Transverse colon (tissue), 4 donors: ENCODE results near the gene TMEM87A. TPM values are rescaled to one million over a fixed set of nuclear protein-coding genes. Genes with fewer than 3 reads are reported as not detected.

ENCODE experiments used
- DNase-seq: peaks from one replicate; pipeline ENCODE4 v3.0.0-alpha.2; 2019
- H3K27ac ChIP-seq, 4 donors: fragments of 200-600 bp; sonication (generic); 2 replicates each; pipeline ENCODE4 v1.5.1; 2016 to 2018; ENCODE audit warnings: inconsistent platforms in 4 of 4
- H3K27me3 ChIP-seq: fragments of 200-600 bp; sonication (generic); 2 replicates; pipeline ENCODE4 v1.5.1; 2017; ENCODE audit warnings: inconsistent platforms
- H3K36me3 ChIP-seq, 4 donors: fragments of 200-600 bp; sonication (generic); 2 replicates each; pipeline ENCODE4 v1.5.1; 2017 to 2019; ENCODE audit warnings: inconsistent platforms in 4 of 4
- H3K4me1 ChIP-seq, 4 donors: fragments of 200-600 bp; sonication (generic); 2 replicates each; pipeline ENCODE4 v1.5.1; 2017 to 2020; ENCODE audit warnings: inconsistent platforms in 4 of 4
- H3K4me3 ChIP-seq, 4 donors: fragments of 200-600 bp; sonication (generic); 1 replicate in 1 of 4; 2 replicates in 3 of 4; pipeline versions ENCODE4 v1.5.1 to v1.6.1; 2017 to 2019; ENCODE audit warnings: inconsistent platforms in 4 of 4
- H3K9me3 ChIP-seq, 2 donors: fragments of 200-600 bp; sonication (generic); 2 replicates each; pipeline ENCODE4 v1.5.1; 2017 to 2019; ENCODE audit warnings: inconsistent platforms in 2 of 2
- CTCF ChIP-seq, 5 experiments: fragments of 200-600 bp in 3 of 5; fragments of 450-650 bp in 2 of 5; sonication (generic) in 3 of 5; IDR thresholded peaks; 1 replicate in 2 of 5; 2 replicates in 3 of 5; pipeline ENCODE4 v1.5.1; 2016 to 2017; ENCODE audit warnings: antibody characterized with exemption in 5 of 5, inconsistent platforms in 3 of 5, mild to moderate bottlenecking in 2 of 5, moderate library complexity in 1 of 5
- EP300 ChIP-seq: sonication (generic); formaldehyde crosslinking; IDR thresholded peaks from one replicate; pipeline ENCODE4 v1.6.1; 2017; ENCODE audit warnings: antibody characterized with exemption, low read depth
- POLR2A ChIP-seq: fragments of 450-650 bp; IDR thresholded peaks from one replicate; pipeline ENCODE4 v1.6.1; 2016; ENCODE audit warnings: antibody characterized with exemption, mild to moderate bottlenecking, moderate library complexity
- POLR2AphosphoS5 ChIP-seq, 3 donors: sonication (generic); formaldehyde crosslinking; IDR thresholded peaks; one replicate each; pipeline ENCODE4 v1.6.1; 2016; ENCODE audit warnings: antibody characterized with exemption in 3 of 3
- WGBS, 2 donors: methylation state at CpG; one replicate each; pipeline ENCODE4 v1.1.5; 2018; ENCODE audit warnings: low coverage in 1 of 2; 5-methylcytosine and 5-hydroxymethylcytosine counted together
- in situ Hi-C, 4 donors: fragments of 200-750 bp; cut with MboI; loops; one replicate each; pipeline versions ENCODE4 v1.15.0 to v1.15.1; 2017; ENCODE audit warnings: low sequenced_read_pairs in 3 of 4, low pct_ligation_motif_present in 1 of 4, low pct_unique_long_range_greater_than_20kb in 1 of 4
- intact Hi-C: fragments of 100-400 bp; cut with DNase I; formaldehyde crosslinking; loops from one replicate; pipeline ENCODE4 v1.15.1; 2023; ENCODE audit warnings: low total_unique reads
- total RNA-seq, 4 donors: library from RNA; depleted of rRNA; stranded (reverse); fragments of >200 nt; gene quantifications; one replicate each; pipeline ENCODE4 v1.1.0, GENCODE V29; 2016

The TMEM87A gene
- total RNA-seq, 4 donors from 2014 or later = 93.1 to 110 (median 107) TPM

GRCh38 chr15:42184296-42184695, 88.9 kb downstream of the TMEM87A start:
- in situ Hi-C loops (no loop called here), intact Hi-C loops (no loop called here)
- 74% methylated on average over 5 of the region's 5 CpGs; no CpG with 5 or more reads in 1 of the 2 donors for WGBS, 2 donors
- Histone ChIP-seq H3K27ac (no peak overlapping the region), H3K4me1 (no peaks in the 10 kb centered on the region), H3K27me3 (no peaks in the 10 kb centered on the region), H3K36me3 (peaks cover 0 to 81% (median 35%) of the 10 kb centered on the region in 4 donors), H3K4me3 (no peak overlapping the region), H3K9me3 (no peaks in the 10 kb centered on the region)
- TF ChIP-seq POLR2A (no peak), EP300 (no peak), POLR2AphosphoS5 (IDR thresholded peaks at IDR 0.05) (no peak), CTCF (IDR thresholded peaks at IDR 0.05) (no peak)
- DNase-seq = no peak

- no peak overlapping the region for H3K27ac ChIP-seq
These were observed 90.3 kb downstream of the TMEM87A start for GRCh38 chr15:42182961-42183360.

GRCh38 chr15:42182328-42182886, 90.8 kb downstream of the TMEM87A start:
- TF ChIP-seq POLR2AphosphoS5 (IDR thresholded peaks at IDR 0.05) (no peak), POLR2A (no peak)
- intact Hi-C loops = no loop called here
- WGBS, 2 donors = 89 to 95% methylated on average over 4 to 6 of the region's 6 CpGs

More at GRCh38 chr15:42182961-42183360, 90.3 kb downstream of the TMEM87A start:
- DNase-seq = no peak
- no peak overlapping the region for H3K4me3 ChIP-seq
- 85 to 87% methylated on average over 6 of the region's 6 CpGs for WGBS, 2 donors
- intact Hi-C loops (no loop called here), in situ Hi-C loops (no loop called here)
- peaks cover 0 to 81% (median 33%) of the 10 kb centered on the region in 4 donors for H3K36me3 ChIP-seq
- TF ChIP-seq CTCF (IDR thresholded peaks at IDR 0.05) = no peak
- TF ChIP-seq POLR2A = no peak
- TF ChIP-seq EP300 = no peak
- TF ChIP-seq POLR2AphosphoS5 (IDR thresholded peaks at IDR 0.05) = no peak
- H3K9me3 ChIP-seq = no peaks in the 10 kb centered on the region
- no peaks in the 10 kb centered on the region for H3K4me1 ChIP-seq
- H3K27me3 ChIP-seq = no peaks in the 10 kb centered on the region

GRCh38 chr15:42178056-42178455, 95.2 kb downstream of the TMEM87A start:
- H3K9me3 ChIP-seq = no peaks in the 10 kb centered on the region
- H3K27me3 ChIP-seq = no peaks in the 10 kb centered on the region
- in situ Hi-C loops = no loop called here
- no peak overlapping the region for H3K27ac ChIP-seq
- no peak for DNase-seq
- WGBS, 2 donors = 71% methylated on average over 2 of the region's 2 CpGs
- H3K4me1 ChIP-seq = no peaks in the 10 kb centered on the region
- TF ChIP-seq POLR2A = no peak
- no peak for TF ChIP-seq CTCF (IDR thresholded peaks at IDR 0.05)
- TF ChIP-seq EP300 = no peak
- TF ChIP-seq POLR2AphosphoS5 (IDR thresholded peaks at IDR 0.05) = no peak
- no peak overlapping the region for H3K4me3 ChIP-seq
- peaks cover 0 to 90% (median 27%) of the 10 kb centered on the region in 4 donors for H3K36me3 ChIP-seq
- intact Hi-C loops = no loop called here

More at GRCh38 chr15:42182328-42182886, 90.8 kb downstream of the TMEM87A start:
- Histone ChIP-seq H3K4me1 (no peaks in the 10 kb centered on the region), H3K4me3 (no peak overlapping the region), H3K9me3 (no peaks in the 10 kb centered on the region), H3K27me3 (no peaks in the 10 kb centered on the region), H3K36me3 (peaks cover 0 to 81% (median 33%) of the 10 kb centered on the region in 4 donors), H3K27ac (no peak overlapping the region)
- in situ Hi-C loops = no loop called here
- no peak for DNase-seq

GRCh38 chr15:42175671-42176070, 97.6 kb downstream of the TMEM87A start:
- in situ Hi-C loops (no loop called here), intact Hi-C loops (no loop called here)
- TF ChIP-seq EP300 (no peak), POLR2AphosphoS5 (IDR thresholded peaks at IDR 0.05) (no peak), POLR2A (no peak), CTCF (IDR thresholded peaks at IDR 0.05) (no peak)
- Histone ChIP-seq H3K9me3 (no peaks in the 10 kb centered on the region), H3K27me3 (no peaks in the 10 kb centered on the region), H3K27ac (no peak overlapping the region), H3K4me1 (no peaks in the 10 kb centered on the region), H3K36me3 (peaks cover 0 to 83% (median 24%) of the 10 kb centered on the region in 4 donors), H3K4me3 (no peak overlapping the region)
- WGBS, 2 donors = 82 to 87% methylated on average over 4 to 5 of the region's 5 CpGs
- DNase-seq = no peak
